ENCODE results near the gene DOK6.

DOK6 gene

DNA sequence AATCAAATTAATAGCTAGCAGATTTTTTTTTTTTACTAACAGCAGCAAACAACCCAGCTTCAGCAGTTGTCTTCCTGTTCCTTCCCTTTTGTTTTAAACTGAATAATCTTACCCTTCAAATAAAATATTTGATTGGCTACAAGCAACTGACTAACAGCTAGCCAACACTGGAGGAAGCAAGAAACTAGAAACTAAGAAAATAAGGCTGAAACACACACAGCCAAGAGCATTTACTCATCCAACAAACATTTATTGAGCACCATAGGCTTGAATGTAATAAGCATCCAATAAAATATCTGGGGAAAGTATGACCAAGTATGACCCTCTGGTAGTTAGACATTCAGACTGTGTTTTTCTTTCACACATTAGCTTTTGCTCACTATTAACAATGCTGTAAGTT lies 357.8 kb downstream of the DOK6 start:
- ChIA-PET CTCF (interaction anchor here (1.3 kb wide), 1 partner anchor 8 kb away, joined by 3 read pairs; no protein-coding TSS in a partner anchor), POLR2A (no interaction called here)
- TF ChIP-seq, protein P1, sequence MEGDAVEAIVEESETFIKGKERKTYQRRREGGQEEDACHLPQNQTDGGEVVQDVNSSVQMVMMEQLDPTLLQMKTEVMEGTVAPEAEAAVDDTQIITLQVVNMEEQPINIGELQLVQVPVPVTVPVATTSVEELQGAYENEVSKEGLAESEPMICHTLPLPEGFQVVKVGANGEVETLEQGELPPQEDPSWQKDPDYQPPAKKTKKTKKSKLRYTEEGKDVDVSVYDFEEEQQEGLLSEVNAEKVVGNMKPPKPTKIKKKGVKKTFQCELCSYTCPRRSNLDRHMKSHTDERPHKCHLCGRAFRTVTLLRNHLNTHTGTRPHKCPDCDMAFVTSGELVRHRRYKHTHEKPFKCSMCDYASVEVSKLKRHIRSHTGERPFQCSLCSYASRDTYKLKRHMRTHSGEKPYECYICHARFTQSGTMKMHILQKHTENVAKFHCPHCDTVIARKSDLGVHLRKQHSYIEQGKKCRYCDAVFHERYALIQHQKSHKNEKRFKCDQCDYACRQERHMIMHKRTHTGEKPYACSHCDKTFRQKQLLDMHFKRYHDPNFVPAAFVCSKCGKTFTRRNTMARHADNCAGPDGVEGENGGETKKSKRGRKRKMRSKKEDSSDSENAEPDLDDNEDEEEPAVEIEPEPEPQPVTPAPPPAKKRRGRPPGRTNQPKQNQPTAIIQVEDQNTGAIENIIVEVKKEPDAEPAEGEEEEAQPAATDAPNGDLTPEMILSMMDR (IDR thresholded peaks at IDR 0.05; ENCODE audit: control extremely low read depth, extremely low read depth, low read depth, missing control alignments), result no peak
- no peak for DNase-seq (ENCODE audit: extremely low spot score)

DNA sequence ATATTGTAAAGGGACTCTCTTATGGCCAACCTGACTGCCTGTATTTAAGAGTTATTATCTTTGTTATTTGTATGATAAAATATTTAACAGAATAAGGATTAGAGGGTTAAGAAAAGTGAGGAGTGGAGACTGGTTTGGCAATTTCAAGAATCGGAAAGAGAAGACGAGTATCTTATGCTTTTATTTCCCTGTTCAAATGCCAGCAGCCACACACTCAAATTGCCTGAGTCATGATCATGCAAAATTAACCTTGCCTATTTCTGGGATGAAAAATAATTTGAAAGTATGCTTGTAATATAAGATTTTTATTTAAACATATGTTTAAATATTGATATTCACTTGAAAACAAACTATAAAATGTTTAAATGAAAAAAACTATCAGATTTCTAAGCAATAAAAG lies 358.4 kb downstream of the DOK6 start:
- TF ChIP-seq, protein P1 (IDR thresholded peaks at IDR 0.05; ENCODE audit: control extremely low read depth, extremely low read depth, low read depth, missing control alignments), result no peak
- POLR2A ChIA-PET, result no interaction called here
- CTCF ChIA-PET, result no interaction called here
- no peak for DNase-seq (ENCODE audit: extremely low spot score)

DNA sequence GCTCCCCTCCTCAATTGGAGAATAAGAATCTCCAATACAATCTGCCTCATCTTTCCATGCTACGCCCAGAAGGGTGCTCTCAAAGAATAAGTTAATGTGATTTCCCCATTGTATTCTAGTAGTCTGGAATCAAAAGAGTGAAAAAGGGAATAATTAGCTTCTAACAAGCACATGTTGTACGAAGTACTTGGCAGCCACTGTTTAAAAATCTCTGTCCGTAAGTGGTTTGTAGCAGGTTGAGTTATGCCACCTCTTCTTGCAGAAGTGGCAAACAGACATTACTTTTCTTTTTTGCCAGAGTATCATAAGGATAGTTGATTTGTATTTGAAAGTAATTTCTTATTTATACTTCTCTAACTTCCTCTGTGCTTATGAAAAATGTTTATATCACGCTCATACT lies 362.3 kb downstream of the DOK6 start:
- TF ChIP-seq, protein P1 (IDR thresholded peaks at IDR 0.05; ENCODE audit: control extremely low read depth, extremely low read depth, low read depth, missing control alignments), result no peak
- DNase-seq (ENCODE audit: extremely low spot score), result no peak
- CTCF ChIA-PET, result no interaction called here
- POLR2A ChIA-PET, result no interaction called here

DNA sequence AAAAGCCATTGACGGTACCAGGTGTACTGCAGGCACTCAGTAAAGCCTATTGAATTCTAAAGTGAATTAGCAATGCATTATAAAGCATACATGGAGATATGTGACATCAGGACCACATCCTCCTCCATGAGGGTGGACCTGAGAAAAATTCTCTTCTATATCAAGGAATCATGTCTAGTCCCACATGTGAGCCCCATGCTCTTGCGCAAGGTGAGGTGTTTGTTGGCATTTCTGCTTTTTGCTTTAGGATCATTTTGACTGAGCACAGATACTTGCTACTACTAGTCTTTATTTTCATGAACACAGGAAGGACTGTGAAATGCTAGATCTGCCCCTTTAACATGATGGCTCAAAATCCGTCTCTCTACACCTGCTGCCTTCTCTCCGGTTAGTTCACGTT lies 363.1 kb downstream of the DOK6 start:
- ChIA-PET POLR2A (no interaction called here), CTCF (no interaction called here)
- TF ChIP-seq, protein P1 (IDR thresholded peaks at IDR 0.05; ENCODE audit: control extremely low read depth, extremely low read depth, low read depth, missing control alignments), result no peak
- no peak for DNase-seq (ENCODE audit: extremely low spot score)

DNA sequence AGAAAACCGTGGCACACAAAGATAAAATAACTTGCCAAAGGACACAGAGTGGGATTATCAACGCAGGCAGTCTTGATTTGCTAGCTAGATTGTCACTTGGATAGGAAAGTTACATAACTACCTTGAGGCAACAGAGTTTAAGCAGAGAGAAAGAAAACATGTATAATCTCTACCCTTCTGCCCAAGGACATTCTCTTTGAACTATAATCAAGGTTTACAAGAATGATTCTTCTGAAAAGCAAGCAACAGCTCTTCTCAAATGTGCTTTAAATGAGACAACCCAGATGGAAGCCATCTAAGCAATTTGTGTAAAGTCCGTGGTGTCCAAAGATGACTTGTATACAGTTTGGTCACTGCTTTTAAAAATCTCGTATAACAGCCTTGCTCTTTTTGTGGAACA lies 369.6 kb downstream of the DOK6 start:
- ChIA-PET CTCF (no interaction called here), POLR2A (no interaction called here)
- TF ChIP-seq, protein P1 (IDR thresholded peaks at IDR 0.05; ENCODE audit: control extremely low read depth, extremely low read depth, low read depth, missing control alignments), result no peak
- no peak for DNase-seq (ENCODE audit: extremely low spot score)

DNA sequence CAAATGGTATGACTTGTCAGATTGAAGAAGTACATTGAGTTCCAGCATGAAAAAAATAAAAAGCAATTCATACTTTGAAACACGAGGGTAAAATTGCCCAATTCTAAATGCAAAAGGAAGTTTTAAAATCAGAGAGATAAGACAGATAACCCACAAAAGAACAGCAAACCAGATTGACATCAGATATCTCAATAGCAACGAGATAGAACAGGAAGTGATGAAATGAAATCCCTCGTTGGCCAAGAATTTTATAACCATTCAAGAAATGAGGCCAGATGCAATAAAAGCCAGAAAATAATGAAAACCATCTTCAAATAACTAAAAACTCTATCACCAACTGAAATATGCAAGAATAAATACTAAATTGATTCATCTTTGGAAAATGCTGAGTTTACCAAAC lies 374.1 kb downstream of the DOK6 start:
- DNase-seq (ENCODE audit: extremely low spot score), result no peak
- POLR2A ChIA-PET, result no interaction called here
- CTCF ChIA-PET, result no interaction called here
- TF ChIP-seq, protein P1 (IDR thresholded peaks at IDR 0.05; ENCODE audit: control extremely low read depth, extremely low read depth, low read depth, missing control alignments), result no peak

DNA sequence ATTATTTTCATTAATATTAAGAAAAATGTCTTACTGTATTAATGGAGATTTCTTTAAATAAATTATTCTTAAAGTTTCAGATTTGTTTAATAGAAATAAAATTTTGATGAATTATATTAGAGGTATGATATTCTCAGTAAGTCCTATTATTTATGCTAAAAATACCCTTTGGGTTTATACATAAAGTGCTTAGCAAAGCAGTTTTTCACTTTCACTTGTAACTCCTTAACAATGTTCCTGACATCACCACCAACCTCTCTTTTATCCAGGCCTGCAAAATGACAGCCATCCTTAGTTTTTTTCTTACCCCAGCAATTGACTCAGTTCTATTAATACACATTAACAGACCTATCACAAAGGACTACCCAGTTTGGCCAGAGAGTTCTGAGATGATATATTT lies 376.6 kb downstream of the DOK6 start:
- CTCF ChIA-PET, result no interaction called here
- DNase-seq (ENCODE audit: extremely low spot score), result no peak
- POLR2A ChIA-PET, result no interaction called here
- TF ChIP-seq, protein P1 (IDR thresholded peaks at IDR 0.05; ENCODE audit: control extremely low read depth, extremely low read depth, low read depth, missing control alignments), result no peak
